Fibroblast of villous mesenchyme (primary cell): ENCODE data around the gene ATG3. TPM values are rescaled to one million over a fixed set of nuclear protein-coding genes. Genes with fewer than 3 reads are reported as not detected.

Experiments
- DNase-seq: peaks from one replicate; pipeline ENCODE4 v3.0.0-alpha.2; 2010; ENCODE audit warnings: low read depth
- H3K4me3 ChIP-seq: 2 replicates; pipeline ENCODE4 v1.5.1; 2011; ENCODE audit warnings: low read depth, mild to moderate bottlenecking, low read length
- total RNA-seq: library from RNA; depleted of rRNA; stranded (reverse); fragments of >200 nt; gene quantifications from 2 replicates; pipeline ENCODE4 v1.2.3, GENCODE V29; 2012
- TF ChIP-seq, protein P1 (sequence below): IDR thresholded peaks from 2 replicates; pipeline ENCODE4 v1.5.1; 2012; ENCODE audit warnings: low read depth, mild to moderate bottlenecking, low read length; ENCODE audit not compliant: insufficient read depth

Gene ATG3
- total RNA-seq, 1 donor, result 91.5 TPM

DNA sequence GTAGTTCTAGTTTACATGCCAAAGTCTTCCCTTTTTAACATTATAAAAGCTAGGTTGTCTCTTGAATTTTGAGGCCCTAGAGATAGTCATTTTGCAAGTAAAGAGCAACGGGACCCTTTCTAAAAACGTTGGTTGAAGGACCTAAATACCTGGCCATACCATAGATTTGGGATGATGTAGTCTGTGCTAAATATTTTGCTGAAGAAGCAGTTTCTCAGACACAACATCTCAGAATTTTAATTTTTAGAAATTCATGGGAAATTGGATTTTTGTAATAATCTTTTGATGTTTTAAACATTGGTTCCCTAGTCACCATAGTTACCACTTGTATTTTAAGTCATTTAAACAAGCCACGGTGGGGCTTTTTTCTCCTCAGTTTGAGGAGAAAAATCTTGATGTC is 21.3 kb upstream of the ATG3 start:
- TF ChIP-seq, protein P1, sequence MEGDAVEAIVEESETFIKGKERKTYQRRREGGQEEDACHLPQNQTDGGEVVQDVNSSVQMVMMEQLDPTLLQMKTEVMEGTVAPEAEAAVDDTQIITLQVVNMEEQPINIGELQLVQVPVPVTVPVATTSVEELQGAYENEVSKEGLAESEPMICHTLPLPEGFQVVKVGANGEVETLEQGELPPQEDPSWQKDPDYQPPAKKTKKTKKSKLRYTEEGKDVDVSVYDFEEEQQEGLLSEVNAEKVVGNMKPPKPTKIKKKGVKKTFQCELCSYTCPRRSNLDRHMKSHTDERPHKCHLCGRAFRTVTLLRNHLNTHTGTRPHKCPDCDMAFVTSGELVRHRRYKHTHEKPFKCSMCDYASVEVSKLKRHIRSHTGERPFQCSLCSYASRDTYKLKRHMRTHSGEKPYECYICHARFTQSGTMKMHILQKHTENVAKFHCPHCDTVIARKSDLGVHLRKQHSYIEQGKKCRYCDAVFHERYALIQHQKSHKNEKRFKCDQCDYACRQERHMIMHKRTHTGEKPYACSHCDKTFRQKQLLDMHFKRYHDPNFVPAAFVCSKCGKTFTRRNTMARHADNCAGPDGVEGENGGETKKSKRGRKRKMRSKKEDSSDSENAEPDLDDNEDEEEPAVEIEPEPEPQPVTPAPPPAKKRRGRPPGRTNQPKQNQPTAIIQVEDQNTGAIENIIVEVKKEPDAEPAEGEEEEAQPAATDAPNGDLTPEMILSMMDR, result no peak
- no peak for DNase-seq
- H3K4me3 ChIP-seq, result no peak overlapping the region

DNA sequence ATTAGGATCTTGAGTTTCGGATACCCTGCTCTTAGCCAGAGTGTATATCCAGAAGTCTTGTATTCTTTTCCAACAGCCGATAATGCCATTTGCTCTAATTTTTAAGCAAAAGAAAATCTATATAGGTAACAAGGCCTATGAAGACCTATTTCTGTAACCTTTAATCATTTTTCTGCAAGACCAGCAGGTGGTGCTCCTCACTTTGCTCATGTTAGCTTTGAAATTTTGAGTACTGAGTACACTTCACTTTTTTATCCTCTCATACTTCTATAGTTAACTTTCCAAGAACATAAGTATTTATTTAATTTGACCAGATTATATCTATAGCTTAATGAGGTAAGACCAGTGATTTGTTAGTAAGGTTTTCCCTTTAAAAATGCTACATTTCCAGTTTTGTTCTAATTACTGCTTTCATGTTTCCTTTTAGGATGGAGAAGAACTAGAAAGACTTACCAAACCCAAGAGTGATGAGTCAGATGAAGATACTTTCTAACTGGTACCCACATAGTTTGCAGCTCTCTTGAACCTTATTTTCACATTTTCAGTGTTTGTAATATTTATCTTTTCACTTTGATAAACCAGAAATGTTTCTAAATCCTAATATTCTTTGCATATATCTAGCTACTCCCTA is 20.6 kb upstream of the ATG3 start:
- DNase-seq, result peak; percentile 79
- H3K4me3 ChIP-seq, result no peak overlapping the region
- TF ChIP-seq, protein P1, result peak; percentile 67

DNA sequence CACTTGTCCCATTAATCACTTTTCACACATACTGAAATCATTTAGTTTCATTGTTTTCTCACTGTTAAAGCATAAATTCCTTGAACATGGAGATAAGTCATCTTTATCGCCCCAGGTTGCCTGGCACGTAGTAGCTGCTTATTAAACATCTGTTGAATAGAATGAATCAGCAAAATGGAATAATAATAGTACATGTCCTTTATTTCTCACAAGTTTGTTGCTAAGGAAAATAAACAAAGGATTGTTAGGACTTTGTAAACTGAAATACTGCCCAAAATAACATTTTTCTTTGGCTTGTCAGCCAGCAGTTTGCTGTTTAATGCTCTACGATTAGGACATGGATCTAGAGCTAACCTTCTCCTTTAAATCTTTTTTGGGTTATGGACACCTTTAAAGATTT is 17.9 kb upstream of the ATG3 start:
- H3K4me3 ChIP-seq, result no peak overlapping the region
- TF ChIP-seq, protein P1, result no peak
- DNase-seq, result peak; percentile 49

DNA sequence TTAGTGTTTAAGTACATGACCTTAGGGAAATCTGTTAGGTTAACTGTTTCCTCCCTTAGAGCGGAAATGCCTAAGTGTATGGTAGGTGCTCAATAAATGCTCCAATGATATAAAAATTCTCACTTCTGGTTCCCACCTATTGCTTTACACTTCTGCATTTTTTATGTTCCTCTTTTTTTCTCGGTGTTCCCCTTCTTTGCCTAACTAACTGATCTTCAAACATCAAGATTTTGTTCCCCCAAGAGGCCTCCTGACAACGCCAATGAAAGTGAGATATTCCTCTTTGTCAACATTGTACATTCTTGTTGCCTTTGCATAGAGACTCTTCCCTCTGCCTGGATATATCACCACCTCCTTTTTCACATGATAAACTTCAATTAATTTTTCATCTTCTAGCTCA is 17.5 kb upstream of the ATG3 start:
- no peak for DNase-seq
- TF ChIP-seq, protein P1, result no peak
- no peak overlapping the region for H3K4me3 ChIP-seq

DNA sequence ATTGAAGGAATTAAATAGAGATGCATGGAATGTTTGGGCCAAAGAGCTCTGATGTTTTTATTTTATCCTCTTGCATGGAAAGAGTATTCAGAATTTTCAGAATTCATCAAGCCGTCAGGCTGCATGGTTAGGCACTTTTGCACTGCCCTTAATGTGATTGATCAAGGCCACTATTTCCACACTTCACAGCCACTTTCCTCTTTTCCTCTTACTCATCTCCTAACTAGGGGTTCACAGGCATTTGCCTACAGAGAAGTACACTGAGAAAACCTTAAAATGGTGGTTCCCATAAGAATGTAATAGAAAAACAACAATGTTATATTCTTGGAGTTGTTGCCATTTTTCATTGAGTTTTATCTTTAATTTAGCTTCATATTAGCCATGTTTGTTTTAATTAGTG is 10.9 kb upstream of the ATG3 start:
- TF ChIP-seq, protein P1, result no peak
- H3K4me3 ChIP-seq, result no peak overlapping the region
- no peak for DNase-seq

DNA sequence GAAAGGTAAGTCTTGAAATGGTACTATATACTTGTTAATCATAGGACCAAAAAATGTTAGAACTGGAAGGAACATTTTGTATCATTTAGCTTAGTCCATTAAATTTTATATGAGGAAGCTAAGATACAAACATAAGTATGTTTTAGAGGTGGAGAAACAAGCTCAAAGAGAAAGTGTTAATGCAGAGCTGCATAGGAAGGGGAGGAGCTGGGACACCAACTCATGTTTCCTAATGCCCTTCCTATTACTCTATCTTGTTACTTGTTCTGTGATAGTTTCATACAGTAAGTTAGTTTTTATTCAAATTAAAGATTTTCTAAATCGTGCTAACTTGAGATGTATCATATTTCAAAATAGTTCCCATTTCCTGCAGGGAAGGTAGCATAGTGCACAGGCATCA is 7.5 kb upstream of the ATG3 start:
- TF ChIP-seq, protein P1, result no peak
- H3K4me3 ChIP-seq, result no peak overlapping the region
- no peak for DNase-seq

DNA sequence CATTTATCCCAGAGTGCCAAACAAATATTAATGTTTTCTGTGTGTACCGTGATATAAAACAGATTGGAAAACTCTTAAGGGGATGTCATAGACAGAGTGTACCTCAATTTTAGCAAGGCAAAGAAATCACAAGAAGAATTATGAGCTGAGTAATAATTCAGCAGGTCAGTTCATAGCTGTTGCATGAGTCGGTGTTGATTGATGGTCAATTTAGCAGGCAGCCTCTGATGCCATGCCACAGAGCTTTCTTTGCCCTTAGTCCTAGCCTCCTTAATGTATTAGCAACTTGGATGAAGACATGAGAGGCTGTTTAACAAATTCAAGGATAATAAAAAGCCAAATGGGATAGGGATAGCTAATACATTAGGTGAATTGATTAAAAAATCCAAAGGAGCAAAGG is 6.9 kb upstream of the ATG3 start:
- no peak for DNase-seq
- H3K4me3 ChIP-seq, result no peak overlapping the region
- TF ChIP-seq, protein P1, result no peak
